B cell (primary cell): ENCODE data around the gene RAB28.

Experiments
- CTCF ChIP-seq: fragments of 200-600 bp; IDR thresholded peaks from one replicate; pipeline ENCODE4 v1.8.0; 2022; ENCODE audit warnings: antibody characterized with exemption, mild to moderate bottlenecking
- EZH2 ChIP-seq: IDR thresholded peaks from 2 replicates; pipeline ENCODE4 v1.6.1; 2012; ENCODE audit warnings: borderline replicate concordance, low read depth, mild to moderate bottlenecking, moderate library complexity, low read length; ENCODE audit not compliant: insufficient read depth, poor library complexity, severe bottlenecking

- TF ChIP-seq CTCF (no peak), EZH2 (no peak)
Measured at GRCh38 chr4:13484122-13484748, at the start of gene RAB28.
